Measurements from ENCODE around the gene BRSK1.

The BRSK1 gene

GRCh38 chr19:55248704-55249103 lies 35.1 kb upstream of the BRSK1 start:
- Mint-ChIP-seq H3K4me3 (no peak overlapping the region), H3K9me3 (no peaks in the 10 kb centered on the region), H3K36me3 (peaks cover 23 to 35% of the 10 kb centered on the region in 2 donors), H3K4me1 (peaks cover 39 to 63% of the 10 kb centered on the region in 2 donors), H3K27ac (peak overlapping the region; percentile 87), H3K27me3 (no peaks in the 10 kb centered on the region)
- DNase-seq (no peak), ATAC-seq (replicated peaks) (no peak)

- no peak for DNase-seq
- Mint-ChIP-seq H3K4me1 (peaks cover 46 to 75% of the 10 kb centered on the region in 2 donors), H3K36me3 (peaks cover 15 to 29% of the 10 kb centered on the region in 2 donors), H3K4me3 (no peak overlapping the region), H3K27me3 (no peaks in the 10 kb centered on the region), H3K27ac (no peak overlapping the region), H3K9me3 (no peaks in the 10 kb centered on the region)
- no peak for ATAC-seq (replicated peaks)
Observed at GRCh38 chr19:55249841-55250240, 34.0 kb upstream of the BRSK1 start.

DNA sequence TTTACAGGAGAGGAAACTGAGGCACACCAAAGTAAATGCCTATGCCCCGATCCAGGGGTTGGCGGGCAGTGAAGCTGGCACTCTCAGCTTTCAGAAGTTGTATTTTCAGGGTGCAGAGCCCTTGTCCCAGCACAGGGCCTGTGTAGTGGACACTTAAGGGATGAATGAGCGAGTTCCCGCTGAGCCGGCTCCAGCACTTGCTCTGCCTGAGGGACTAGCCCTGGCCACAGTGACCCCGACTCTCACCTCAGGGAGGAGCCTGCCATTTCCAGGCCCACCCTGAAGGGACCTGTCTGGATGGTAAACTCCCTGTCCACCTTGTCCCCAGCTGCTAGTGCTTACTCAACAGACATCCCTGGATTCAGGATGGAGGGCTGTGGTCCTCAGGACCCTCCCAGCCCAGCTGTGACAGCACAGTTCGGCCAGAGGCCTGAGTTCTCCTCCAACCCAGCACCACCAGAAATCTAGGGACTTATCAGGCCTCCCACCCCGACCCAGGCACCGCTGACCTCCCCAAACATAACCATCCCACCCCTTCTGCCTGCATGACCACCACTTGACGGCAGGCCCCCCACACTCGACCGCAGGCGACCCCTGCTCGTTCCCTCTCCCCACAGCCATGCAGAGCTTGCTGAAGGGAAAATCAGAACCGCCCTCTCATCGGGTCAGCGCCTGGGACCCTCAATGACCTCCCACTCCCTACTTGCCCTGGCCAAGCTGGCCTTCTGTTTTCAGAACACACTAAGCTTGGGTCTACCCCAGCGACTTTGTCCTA lies 33.3 kb upstream of the BRSK1 start:
- no peak for DNase-seq
- H3K36me3 Mint-ChIP-seq = peaks cover 13 to 34% of the 10 kb centered on the region in 2 donors
- no peaks in the 10 kb centered on the region for H3K9me3 Mint-ChIP-seq
- H3K27ac Mint-ChIP-seq = peak overlapping the region; percentile 98
- H3K4me3 Mint-ChIP-seq = peak overlapping the region; percentile 85 to 98
- no peak for ATAC-seq (replicated peaks)
- H3K27me3 Mint-ChIP-seq = no peaks in the 10 kb centered on the region
- H3K4me1 Mint-ChIP-seq = peaks cover 46 to 81% of the 10 kb centered on the region in 2 donors

DNA sequence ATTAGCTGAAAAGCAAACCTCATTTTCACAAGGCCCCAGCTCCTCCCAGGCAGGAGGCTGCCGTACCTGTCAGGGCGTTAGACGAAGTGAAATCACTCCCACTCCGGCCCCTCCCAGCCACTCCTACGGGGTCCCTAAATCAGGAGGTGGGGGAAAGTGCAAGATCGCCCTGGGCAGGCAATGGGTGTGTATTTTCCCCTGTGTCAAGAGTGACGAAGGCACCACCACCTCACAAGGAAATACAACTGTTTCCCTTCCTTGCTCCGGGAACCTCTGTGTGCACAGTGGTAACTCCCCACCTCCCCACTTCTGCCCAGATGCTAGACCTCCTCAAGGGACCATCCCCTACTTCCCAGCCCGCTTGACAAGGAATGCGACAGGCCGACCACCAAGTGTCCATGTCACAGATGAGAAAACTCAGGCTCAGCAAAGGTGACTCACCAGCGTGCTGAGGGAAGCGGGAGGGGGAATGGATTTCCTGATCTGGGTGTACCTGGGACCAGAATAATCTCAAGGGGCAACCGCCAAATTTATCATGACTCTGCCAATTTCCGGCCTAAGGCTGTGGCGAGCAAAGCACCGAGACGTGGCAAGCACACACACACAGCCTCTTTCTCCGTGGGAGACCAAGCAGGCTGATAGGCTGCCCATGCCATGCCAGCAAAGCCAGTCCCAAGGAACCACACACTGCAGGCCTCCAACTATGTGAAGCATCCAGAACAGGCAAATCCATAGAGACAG lies 32.3 kb upstream of the BRSK1 start:
- peak; percentile 38 to 53 for ATAC-seq (replicated peaks)
- no peaks in the 10 kb centered on the region for H3K9me3 Mint-ChIP-seq
- DNase-seq = peak; percentile 57
- peaks cover 55 to 92% of the 10 kb centered on the region in 2 donors for H3K4me1 Mint-ChIP-seq
- H3K36me3 Mint-ChIP-seq = peaks cover 22 to 39% of the 10 kb centered on the region in 2 donors
- H3K27me3 Mint-ChIP-seq = no peaks in the 10 kb centered on the region
- H3K4me3 Mint-ChIP-seq = peak overlapping the region; percentile 85 to 98
- H3K27ac Mint-ChIP-seq = peak overlapping the region; percentile 98

- peaks cover 33 to 52% of the 10 kb centered on the region in 2 donors for H3K36me3 Mint-ChIP-seq
- H3K27ac Mint-ChIP-seq = peak overlapping the region; percentile 96
- H3K4me1 Mint-ChIP-seq = peaks cover 61 to 97% of the 10 kb centered on the region in 2 donors
- H3K9me3 Mint-ChIP-seq = no peaks in the 10 kb centered on the region
- H3K4me3 Mint-ChIP-seq = peak overlapping the region; percentile 95 to 98
- no peak for ATAC-seq (replicated peaks)
- DNase-seq = no peak
- no peaks in the 10 kb centered on the region for H3K27me3 Mint-ChIP-seq
Observed at GRCh38 chr19:55252760-55253663, 30.8 kb upstream of the BRSK1 start.

DNA sequence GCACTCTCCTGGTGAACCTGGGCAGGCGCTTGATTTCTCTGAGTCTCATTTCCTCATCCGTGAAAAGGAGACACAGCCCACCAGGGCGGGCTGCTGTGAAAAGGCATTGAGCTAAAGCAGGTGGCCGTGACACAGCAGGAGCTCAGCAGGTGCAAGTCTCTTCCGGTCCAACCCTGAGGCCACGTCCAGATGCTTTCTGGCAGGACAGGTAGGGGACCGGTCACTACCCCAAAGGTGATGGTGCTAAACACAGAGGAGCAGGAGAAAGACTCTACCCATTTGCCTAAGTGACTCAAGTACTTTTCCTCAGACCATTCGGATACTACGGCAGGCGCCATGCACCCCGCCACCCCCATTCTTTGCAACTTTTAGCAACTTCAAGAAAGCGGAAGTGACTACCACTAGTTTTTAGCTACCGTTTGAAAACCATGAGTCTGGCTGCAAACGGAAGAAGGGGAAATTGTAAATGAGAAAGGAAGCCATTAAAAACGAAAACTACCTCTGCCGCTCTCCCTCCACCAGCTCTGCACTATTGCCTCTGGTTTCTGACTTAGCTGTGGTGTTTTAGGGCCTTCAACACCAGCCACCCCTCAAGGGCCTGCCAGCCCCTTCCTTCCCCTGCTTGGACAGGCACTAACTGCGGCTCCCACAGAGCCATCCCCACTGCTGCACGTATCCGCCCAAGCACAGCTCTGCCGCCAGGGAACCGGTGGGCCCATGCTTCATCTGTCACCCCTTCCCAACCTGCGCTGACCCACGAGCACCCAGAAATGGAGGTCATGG lies 29.8 kb upstream of the BRSK1 start:
- Mint-ChIP-seq H3K36me3 (peaks cover 32 to 51% of the 10 kb centered on the region in 2 donors), H3K4me1 (peaks cover 54 to 88% of the 10 kb centered on the region in 2 donors), H3K9me3 (no peaks in the 10 kb centered on the region), H3K4me3 (peak overlapping the region; percentile 95 to 98), H3K27me3 (no peaks in the 10 kb centered on the region), H3K27ac (peak overlapping the region; percentile 96)
- DNase-seq (peak; percentile 74), ATAC-seq (replicated peaks) (peak; percentile 59 to 73)

GRCh38 chr19:55254625-55254977 lies 29.2 kb upstream of the BRSK1 start:
- Mint-ChIP-seq H3K36me3 (peaks cover 32 to 51% of the 10 kb centered on the region in 2 donors), H3K4me1 (peaks cover 52 to 89% of the 10 kb centered on the region in 2 donors), H3K27ac (peak overlapping the region; percentile 96), H3K27me3 (no peaks in the 10 kb centered on the region), H3K4me3 (peak overlapping the region; percentile 95 to 98), H3K9me3 (no peaks in the 10 kb centered on the region)
- DNase-seq (no peak), ATAC-seq (replicated peaks) (no peak)

- no peak for ATAC-seq (replicated peaks)
- Mint-ChIP-seq H3K27me3 (no peaks in the 10 kb centered on the region), H3K27ac (peak overlapping the region; percentile 96), H3K4me1 (peaks cover 50 to 85% of the 10 kb centered on the region in 2 donors), H3K9me3 (no peaks in the 10 kb centered on the region), H3K4me3 (peak overlapping the region; percentile 95 to 98), H3K36me3 (peaks cover 29 to 48% of the 10 kb centered on the region in 2 donors)
- peak; percentile 43 for DNase-seq
Observed at GRCh38 chr19:55255618-55256423, 28.0 kb upstream of the BRSK1 start.

DNA sequence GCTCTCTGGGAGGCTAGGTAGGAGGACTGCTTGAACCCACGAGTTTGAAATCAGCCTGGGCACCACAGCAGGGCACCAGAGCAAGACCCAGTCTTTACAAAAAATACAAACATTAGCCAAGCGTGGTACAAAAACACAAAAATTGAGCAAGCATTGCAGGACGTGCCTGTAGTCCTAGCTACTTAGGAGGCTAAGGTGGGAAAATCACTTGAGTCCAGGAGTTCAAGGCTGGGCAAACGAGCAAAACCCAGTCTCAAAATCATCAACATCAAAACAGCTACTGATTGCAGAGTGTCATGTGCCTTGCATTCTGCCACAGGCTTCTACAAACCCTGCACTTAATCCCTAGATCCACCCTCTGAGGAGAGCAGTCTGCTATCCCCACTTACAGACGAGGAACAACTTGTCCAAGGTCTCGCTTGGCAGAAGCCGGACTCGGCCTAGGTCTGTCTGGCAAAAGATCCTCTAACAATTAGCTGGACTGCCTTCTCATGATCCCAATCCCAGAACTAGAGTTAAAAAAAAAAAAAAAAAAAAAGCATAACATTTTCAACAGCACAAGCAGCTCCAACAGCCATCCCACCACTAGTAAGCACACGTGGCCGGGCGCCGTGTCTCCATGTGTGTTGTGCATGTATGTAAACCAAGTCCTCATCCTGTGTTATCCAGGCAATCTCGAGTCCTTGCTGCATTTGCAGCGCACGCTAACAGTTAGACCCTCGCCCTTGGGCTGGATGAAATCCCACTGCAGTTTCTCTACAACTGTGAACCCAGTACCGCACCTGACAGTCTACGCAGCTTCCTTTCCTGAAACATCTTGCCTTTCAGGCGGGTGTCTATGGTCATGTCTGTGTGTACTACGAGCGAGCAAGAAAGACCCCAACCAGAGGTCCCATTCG lies 27.0 kb upstream of the BRSK1 start:
- no peaks in the 10 kb centered on the region for H3K9me3 Mint-ChIP-seq
- H3K27ac Mint-ChIP-seq = peak overlapping the region; percentile 96
- ATAC-seq (replicated peaks) = no peak
- H3K36me3 Mint-ChIP-seq = peaks cover 28 to 43% of the 10 kb centered on the region in 2 donors
- H3K4me1 Mint-ChIP-seq = peaks cover 41 to 75% of the 10 kb centered on the region in 2 donors
- H3K27me3 Mint-ChIP-seq = no peaks in the 10 kb centered on the region
- peak overlapping the region; percentile 95 to 98 for H3K4me3 Mint-ChIP-seq
- no peak for DNase-seq

GRCh38 chr19:55257461-55258420 lies 26.1 kb upstream of the BRSK1 start:
- ATAC-seq (replicated peaks) (no peak), DNase-seq (no peak)
- Mint-ChIP-seq H3K9me3 (no peaks in the 10 kb centered on the region), H3K36me3 (peaks cover 36 to 48% of the 10 kb centered on the region in 2 donors), H3K27me3 (no peaks in the 10 kb centered on the region), H3K27ac (peak overlapping the region; percentile 96), H3K4me1 (peaks cover 38 to 66% of the 10 kb centered on the region in 2 donors), H3K4me3 (peak overlapping the region; percentile 95 to 98)

GRCh38 chr19:55258476-55258827 lies 25.3 kb upstream of the BRSK1 start:
- H3K9me3 Mint-ChIP-seq = no peaks in the 10 kb centered on the region
- H3K4me1 Mint-ChIP-seq = peaks cover 30 to 59% of the 10 kb centered on the region in 2 donors
- ATAC-seq (replicated peaks) = peak; percentile 7 to 10
- H3K36me3 Mint-ChIP-seq = peaks cover 40 to 48% of the 10 kb centered on the region in 2 donors
- H3K4me3 Mint-ChIP-seq = peak overlapping the region; percentile 77 to 98
- H3K27ac Mint-ChIP-seq = peak overlapping the region; percentile 98
- peak; percentile 38 for DNase-seq
- H3K27me3 Mint-ChIP-seq = no peaks in the 10 kb centered on the region

Data from stimulated activated naive B cell treated with anti-CD40 and anti-IgM and Interleukin-4, amounts not matched to agents 10 μg/mL and 1 μg/mL and 100 μg/mL, for 72 hours (primary cell).